Left lung (tissue), 10 donors: Measurements from ENCODE around the gene ATP1A2. TPM values are rescaled to one million over a fixed set of nuclear protein-coding genes. Genes with fewer than 3 reads are reported as not detected.

Experiments used
- ATAC-seq: fragments of 200-7000 bp; cut with Tn5 transposase; one replicate; pipeline ENCODE4 v1.9.1; 2020; ENCODE audit warnings: moderate library complexity
- DNase-seq, 4 donors: peaks; one replicate each; pipeline ENCODE4 v3.0.0-alpha.2; 2013 to 2020
- H3K27ac ChIP-seq, 2 donors: fragments of 200-600 bp; sonication (generic) in 1 of 2; one replicate each; pipeline versions ENCODE4 v1.5.0 to v1.8.0; 2020 to 2021
- H3K27me3 ChIP-seq, 2 donors: fragments of 200-600 bp; sonication (generic) in 1 of 2; one replicate each; pipeline versions ENCODE4 v1.5.0 to v1.8.0; 2020 to 2021
- H3K36me3 ChIP-seq, 2 donors: fragments of 200-600 bp; sonication (generic) in 1 of 2; one replicate each; pipeline versions ENCODE4 v1.5.0 to v1.8.0; 2020 to 2021
- H3K4me1 ChIP-seq, 2 donors: fragments of 200-600 bp; one replicate each; pipeline ENCODE4 v1.8.0; 2021
- H3K4me3 ChIP-seq, 2 donors: fragments of 200-600 bp; sonication (generic) in 1 of 2; one replicate each; pipeline versions ENCODE4 v1.5.0 to v1.8.0; 2020 to 2021; ENCODE audit warnings: mild to moderate bottlenecking in 1 of 2
- H3K9me3 ChIP-seq, 2 donors: fragments of 200-600 bp; sonication (generic) in 1 of 2; one replicate each; pipeline versions ENCODE4 v1.5.0 to v1.8.0; 2020 to 2021
- CTCF ChIP-seq, 2 donors: fragments of 200-600 bp; sonication (generic) in 1 of 2; IDR thresholded peaks; one replicate each; pipeline versions ENCODE4 v1.5.0 to v1.8.0; 2021; ENCODE audit warnings: antibody characterized with exemption in 2 of 2
- intact Hi-C, 2 donors: fragments of 100-400 bp; cut with DNase I; formaldehyde crosslinking; loops; one replicate each; pipeline versions ENCODE4 v1.11.2 to v1.14.2; 2022
- polyA plus RNA-seq, 6 donors: library from polyadenylated mRNA; unstranded; fragments of 120-200 nt; gene quantifications; one replicate each; pipeline ENCODE4 v1.2.1, GENCODE V29; 2013; ENCODE audit not compliant: insufficient read length in 6 of 6
- total RNA-seq, 2 donors: library from RNA; stranded (reverse); fragmentation: NEBNext Ultra II Directional; extraction: Animal tissue kit (Norgen Biotek cat#: 25700); gene quantifications; one replicate each; pipeline ENCODE4 v1.2.1, GENCODE V29; 2021
- donor health status: DM: no; HTN: yes; CAD: no.
- donor health status: DM: no; HTN: no; CAD: no.

The ATP1A2 gene
- total and polyA plus RNA-seq, 8 donors, result 2.8 to 15.9 (median 10.4) TPM

GRCh38 chr1:160161965-160162705 is 46.6 kb downstream of the ATP1A2 start:
- Histone ChIP-seq H3K27ac (no peak overlapping the region), H3K36me3 (no peaks in the 10 kb centered on the region), H3K4me1 (peaks cover 0 to 14% of the 10 kb centered on the region in 2 donors), H3K9me3 (no peaks in the 10 kb centered on the region), H3K4me3 (no peak overlapping the region), H3K27me3 (peaks cover 0 to 4% of the 10 kb centered on the region in 2 donors)
- ATAC-seq (peak; percentile 17), DNase-seq (peak in 1 of 4 donors; percentile 42)
- intact Hi-C loops, result no loop called here
- TF ChIP-seq CTCF (IDR thresholded peaks at IDR 0.05), result no peak

GRCh38 chr1:160162931-160163330 is 47.4 kb downstream of the ATP1A2 start:
- Histone ChIP-seq H3K4me1 (peaks cover 0 to 14% of the 10 kb centered on the region in 2 donors), H3K4me3 (no peak overlapping the region), H3K27me3 (peaks cover 0 to 6% of the 10 kb centered on the region in 2 donors), H3K27ac (no peak overlapping the region), H3K36me3 (no peaks in the 10 kb centered on the region), H3K9me3 (no peaks in the 10 kb centered on the region)
- no peak for TF ChIP-seq CTCF (IDR thresholded peaks at IDR 0.05)
- ATAC-seq, result no peak
- intact Hi-C loops, result no loop called here
- DNase-seq, result no peak

GRCh38 chr1:160163615-160164014 is 48.1 kb downstream of the ATP1A2 start:
- no peak overlapping the region for H3K4me3 ChIP-seq
- ATAC-seq, result peak; percentile 21
- H3K27ac ChIP-seq, result no peak overlapping the region
- H3K36me3 ChIP-seq, result no peaks in the 10 kb centered on the region
- peaks cover 0 to 6% of the 10 kb centered on the region in 2 donors for H3K27me3 ChIP-seq
- intact Hi-C loops, result no loop called here
- no peak for TF ChIP-seq CTCF (IDR thresholded peaks at IDR 0.05)
- H3K4me1 ChIP-seq, result peaks cover 0 to 14% of the 10 kb centered on the region in 2 donors
- no peak for DNase-seq
- H3K9me3 ChIP-seq, result no peaks in the 10 kb centered on the region

- intact Hi-C loops, result no loop called here
- peaks cover 0 to 6% of the 10 kb centered on the region in 2 donors for H3K27me3 ChIP-seq
Observed at GRCh38 chr1:160164121-160164520, 48.6 kb downstream of the ATP1A2 start.

More at GRCh38 chr1:160164121-160164520, 48.6 kb downstream of the ATP1A2 start:
- ATAC-seq (no peak), DNase-seq (no peak)
- Histone ChIP-seq H3K4me3 (no peak overlapping the region), H3K27ac (no peak overlapping the region), H3K4me1 (peaks cover 0 to 14% of the 10 kb centered on the region in 2 donors), H3K9me3 (no peaks in the 10 kb centered on the region), H3K36me3 (no peaks in the 10 kb centered on the region)
- no peak for TF ChIP-seq CTCF (IDR thresholded peaks at IDR 0.05)
